Left cardiac atrium (tissue), 4 donors: Measurements from ENCODE around the gene TTC8. TPM values are rescaled to one million over a fixed set of nuclear protein-coding genes. Genes with fewer than 3 reads are reported as not detected.
"Not testable (repeated sequence)": the region's sequence is repeated elsewhere in the genome, so short reads cannot be mapped to it uniquely, and the experiment has no call there.

Experiments used
- ATAC-seq, 2 donors: fragments of 200-7000 bp; cut with Tn5 transposase; one replicate each; pipeline ENCODE4 v1.9.1; 2020; ENCODE audit warnings: mild to moderate bottlenecking in 2 of 2, moderate library complexity in 2 of 2
- DNase-seq: peaks from one replicate; pipeline ENCODE4 v3.0.0-alpha.2; 2020
- intact Hi-C, 2 donors: fragments of 100-400 bp; cut with DNase I; formaldehyde crosslinking; loops; one replicate each; pipeline versions ENCODE4 v1.14.1 to v1.15.1; 2022 to 2023
- long read RNA-seq: library from polyadenylated mRNA; unstranded; transcript quantifications from one replicate; pipeline ENCODE4 v2.0.0, GENCODE V29; 2021
- total RNA-seq, 2 donors: library from RNA; stranded (reverse); fragmentation: NEBNext Ultra II Directional; extraction: Animal tissue kit (Norgen Biotek cat#: 25700); gene quantifications; one replicate each; pipeline ENCODE4 v1.2.1, GENCODE V29; 2021
- donor health status: DM: no; HTN: yes; CAD: no.
- donor health status: DM: no; HTN: yes; CAD: no; lungs with severe emphysema.
- donor health status: DM: yes; HTN: yes; CAD: no.
- donor health status: Dilated cardiomyopathy.

Gene TTC8
- 1 to 10 TPM; 8.7 to 9.3 TPM for total RNA-seq
- long read RNA-seq, full-length matches to known transcripts = 11 of 14 reads
- long read RNA-seq, partial matches to known transcripts = 1 of 14 reads
- long read RNA-seq, other reads (novel, unspliced or antisense) = 2 of 14 reads

- intact Hi-C loops = no loop called here
- DNase-seq (peak; percentile 92), ATAC-seq (peak; percentile 100)
Measured at GRCh38 chr14:88824314-88825077, at the start of gene TTC8. Gene TTC8, plus strand, starts transcription at chr14:88824651. Its CDS starts 57 bp downstream, at chr14:88824708.

- ATAC-seq (no peak), DNase-seq (no peak)
- intact Hi-C loops = no loop called here
Measured at GRCh38 chr14:88775532-88775931, 48.9 kb upstream of the TTC8 start.

- ATAC-seq = no peak
- intact Hi-C loops = no loop called here
Measured at GRCh38 chr14:88785911-88786310, 38.5 kb upstream of the TTC8 start.

GRCh38 chr14:88786715-88787114 lies 37.7 kb upstream of the TTC8 start:
- intact Hi-C loops = no loop called here
- ATAC-seq = no peak
- DNase-seq = no peak

More at GRCh38 chr14:88785911-88786310, 38.5 kb upstream of the TTC8 start:
- no peak for DNase-seq

DNA sequence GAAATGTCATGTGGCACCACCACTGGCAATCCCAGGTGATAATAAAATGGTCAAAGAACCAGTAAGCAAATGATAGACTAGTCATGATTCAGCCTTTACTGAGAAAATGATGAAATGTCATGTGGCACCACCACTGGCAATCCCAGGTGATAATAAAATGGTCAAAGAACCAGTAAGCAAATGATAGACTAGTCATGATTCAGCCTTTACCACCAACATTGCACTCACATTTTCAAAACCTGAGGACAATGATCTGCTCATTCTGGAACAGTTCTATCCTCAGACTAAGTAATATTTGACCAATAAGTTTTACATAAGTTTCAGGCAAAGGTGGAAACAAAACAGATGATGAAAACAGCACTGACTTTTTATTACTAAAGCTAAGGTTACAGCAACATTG lies 34.9 kb upstream of the TTC8 start:
- intact Hi-C loops, DNase-seq, ATAC-seq: not testable (repeated sequence)

GRCh38 chr14:88790501-88791251 lies 33.8 kb upstream of the TTC8 start:
- no peak for DNase-seq
- ATAC-seq = no peak
- intact Hi-C loops = no loop called here

DNA sequence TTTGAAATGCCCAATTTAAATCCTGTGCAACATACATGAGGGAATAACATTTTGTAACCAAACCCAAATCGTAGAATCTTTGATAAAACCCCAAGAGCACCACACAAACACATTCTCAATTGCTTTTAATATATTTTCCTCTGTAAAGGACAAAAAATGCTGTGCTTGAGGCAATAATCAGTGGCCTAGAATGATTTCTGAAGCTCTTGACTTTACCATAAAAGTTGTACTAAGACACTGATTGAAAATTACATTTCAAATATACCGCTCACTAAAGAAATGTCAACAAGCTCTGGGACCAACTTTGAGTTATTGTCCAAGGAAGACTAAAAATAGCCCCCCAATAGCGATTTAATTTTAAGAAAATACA lies 33.2 kb upstream of the TTC8 start:
- DNase-seq (no peak), ATAC-seq (no peak)
- intact Hi-C loops = no loop called here

DNA sequence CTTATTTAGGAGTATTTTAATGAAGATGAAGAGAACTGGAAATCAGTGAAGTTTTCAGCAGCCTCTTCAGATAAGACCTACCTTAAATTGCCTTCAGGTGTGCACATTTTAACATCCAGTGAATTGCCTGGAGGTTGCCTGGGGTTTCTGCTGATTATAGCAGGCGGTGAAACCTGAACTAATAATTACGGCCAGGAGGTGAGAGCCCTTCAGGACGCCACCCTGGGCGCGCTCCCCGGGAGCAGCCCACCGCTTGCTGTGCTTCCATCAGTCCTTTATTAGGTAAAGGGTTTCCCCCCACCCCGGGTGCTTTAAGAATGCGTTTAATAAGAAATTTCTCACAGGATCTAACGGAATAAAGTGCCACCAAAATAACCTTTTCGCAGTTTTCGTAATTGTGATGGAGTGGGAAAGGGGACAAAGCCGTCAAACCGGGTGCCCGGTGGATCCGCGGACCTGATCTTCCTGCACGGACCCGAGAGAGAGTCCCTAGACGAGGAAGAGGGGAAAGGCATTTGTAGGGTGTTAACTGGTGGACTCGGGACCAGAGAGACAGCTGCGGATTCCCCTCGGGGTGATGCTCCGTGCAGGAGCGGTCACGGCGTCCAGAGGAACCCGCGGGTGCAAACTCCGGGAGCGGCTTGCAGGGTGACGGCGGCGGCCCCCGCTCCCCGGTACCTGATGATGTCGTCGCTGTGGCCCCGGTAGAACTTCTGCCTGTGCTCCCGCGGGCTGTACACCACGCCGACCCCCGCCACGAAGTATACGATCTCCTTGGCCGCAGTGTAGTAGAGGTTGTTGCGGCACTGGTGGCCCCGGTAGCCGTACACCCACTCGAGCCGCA lies 32.6 kb upstream of the TTC8 start:
- DNase-seq (peak; percentile 24), ATAC-seq (peak; percentile 3 to 4)
- intact Hi-C loops = no loop called here

DNA sequence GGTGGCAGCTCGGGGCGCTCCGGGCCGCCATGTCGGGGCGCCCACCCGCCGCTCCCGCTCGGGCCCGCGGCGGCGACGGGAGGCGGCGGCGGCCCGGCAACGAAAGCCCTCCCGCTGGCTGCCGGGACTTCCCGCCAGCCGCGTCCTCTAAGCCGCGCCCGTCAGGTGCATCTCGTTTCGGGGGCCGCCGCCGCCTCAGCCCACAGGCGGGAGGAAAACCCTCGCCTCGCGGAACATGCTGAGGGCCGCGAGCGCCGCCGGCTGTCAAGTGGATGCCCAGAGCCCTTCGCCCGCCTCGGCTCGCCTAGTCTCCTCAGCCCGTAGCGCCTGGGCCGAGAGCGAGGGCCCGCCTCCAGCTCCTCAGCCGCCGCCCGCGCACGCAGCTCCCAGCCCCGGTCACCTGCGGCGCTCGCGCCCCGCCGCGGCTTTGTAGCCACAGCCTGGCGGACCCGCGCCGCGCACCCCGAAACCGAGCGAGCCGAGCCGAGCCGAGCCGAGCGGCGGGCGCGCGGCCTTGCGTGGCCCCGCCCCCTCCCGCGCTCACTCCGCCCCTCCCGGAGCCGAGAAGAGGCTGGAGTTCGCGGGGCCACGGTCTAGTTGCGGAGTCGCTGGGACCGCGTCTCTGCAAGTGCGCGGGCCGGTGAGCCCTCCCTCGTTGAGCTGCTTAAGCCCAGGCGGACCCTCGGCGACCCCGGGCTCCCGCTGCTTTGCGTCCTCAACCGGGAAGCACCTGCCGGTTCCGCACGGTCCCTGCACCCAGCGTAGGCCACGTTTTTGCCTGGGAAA lies 31.8 kb upstream of the TTC8 start, which contains the start of gene EML5:
Gene EML5, minus strand, starts transcription at position 481 of the 786 bp plus-strand sequence. Its CDS starts 450 bp downstream, at position 31.
- intact Hi-C loops = no loop called here
- ATAC-seq = peak; percentile 99
- peak; percentile 85 for DNase-seq

DNA sequence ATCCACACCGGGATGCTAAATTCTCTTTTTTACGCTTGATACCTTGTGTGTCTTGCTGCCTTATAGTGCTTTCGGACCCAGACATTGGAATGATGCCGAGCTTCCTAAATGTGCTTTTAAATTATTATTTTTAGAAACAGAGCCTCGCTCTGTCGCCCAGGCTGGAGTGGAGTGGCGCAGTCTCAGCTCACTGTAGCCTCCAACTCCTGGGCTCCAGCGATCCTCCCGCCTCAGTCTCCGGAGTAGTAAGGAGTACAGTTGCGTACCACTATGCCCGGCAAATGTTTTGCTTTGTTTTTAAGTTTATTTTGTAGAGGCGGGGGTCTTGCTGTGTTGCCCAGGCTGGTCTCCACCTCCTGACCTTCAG lies 31.2 kb upstream of the TTC8 start:
- intact Hi-C loops = no loop called here
- DNase-seq = no peak

GRCh38 chr14:88798156-88798555 lies 26.3 kb upstream of the TTC8 start:
- DNase-seq (no peak), ATAC-seq (no peak)
- intact Hi-C loops = no loop called here

More for the DNA sequence above, 31.2 kb upstream of the TTC8 start:
- ATAC-seq = peak; percentile 1 to 2

DNA sequence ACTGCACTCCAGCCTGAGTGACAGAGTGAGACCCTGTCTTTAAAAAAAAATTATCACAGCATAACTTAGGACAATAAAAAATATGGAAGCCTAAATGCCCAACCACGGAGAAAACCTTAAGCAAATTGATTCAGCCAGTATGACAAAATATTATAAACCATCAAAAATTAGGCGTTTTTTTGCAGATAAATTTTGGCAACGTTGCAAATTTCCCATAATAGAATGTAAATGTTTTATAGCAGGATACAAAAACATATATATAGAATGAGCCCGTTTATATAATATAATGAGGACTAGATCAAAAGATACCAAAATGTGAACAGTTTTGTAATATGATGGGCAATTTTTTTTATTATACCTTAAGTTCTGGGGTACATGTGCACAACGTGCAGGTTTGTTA lies 24.9 kb upstream of the TTC8 start:
- ATAC-seq = no peak
- no peak for DNase-seq
- intact Hi-C loops = no loop called here

- DNase-seq (no peak), ATAC-seq (no peak)
- intact Hi-C loops = no loop called here
Measured at GRCh38 chr14:88802596-88802995, 21.9 kb upstream of the TTC8 start.

- ATAC-seq (no peak), DNase-seq (no peak)
- intact Hi-C loops = no loop called here
Measured at GRCh38 chr14:88804035-88804434, 20.4 kb upstream of the TTC8 start.

GRCh38 chr14:88804477-88804876 lies 20.0 kb upstream of the TTC8 start:
- intact Hi-C loops = no loop called here
- ATAC-seq = no peak

GRCh38 chr14:88808359-88808758 lies 16.1 kb upstream of the TTC8 start:
- ATAC-seq (no peak), DNase-seq (no peak)

More at GRCh38 chr14:88804477-88804876, 20.0 kb upstream of the TTC8 start:
- DNase-seq = no peak

GRCh38 chr14:88815980-88816379 lies 8.5 kb upstream of the TTC8 start:
- intact Hi-C loops = no loop called here
- DNase-seq (no peak), ATAC-seq (no peak)

More at GRCh38 chr14:88808359-88808758, 16.1 kb upstream of the TTC8 start:
- intact Hi-C loops = no loop called here

GRCh38 chr14:88818018-88818417 lies 6.4 kb upstream of the TTC8 start:
- DNase-seq (no peak), ATAC-seq (no peak)
- intact Hi-C loops = no loop called here

- DNase-seq, ATAC-seq, intact Hi-C loops: not testable (repeated sequence)
Measured at GRCh38 chr14:88819674-88820073, 4.8 kb upstream of the TTC8 start.
